ENCODE results near the gene DLG2. TPM values are rescaled to one million over a fixed set of nuclear protein-coding genes. Genes with fewer than 3 reads are reported as not detected.

Gene DLG2
- total RNA-seq, 4 donors from 2014 or later, result 2.9 to 30.2 (median 22.6) TPM

DNA sequence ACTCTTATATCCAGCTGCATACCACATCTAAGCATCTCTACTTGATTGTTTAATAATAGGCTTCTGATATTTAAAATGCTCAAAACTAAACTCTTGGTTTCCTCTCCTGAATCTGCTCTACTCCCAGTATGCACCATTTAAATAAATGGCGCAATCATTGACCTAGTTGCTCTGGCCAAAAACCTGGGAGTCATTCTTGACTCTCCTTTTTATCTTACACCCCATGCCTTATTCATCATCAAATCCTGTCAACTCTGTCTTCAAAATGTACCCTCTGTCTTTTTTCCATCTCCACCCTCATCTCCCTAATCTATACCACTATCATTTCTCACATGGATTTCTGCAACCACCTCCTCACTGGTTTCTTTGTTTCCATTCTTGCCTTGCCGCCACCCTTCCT, 1941.4 kb downstream of the DLG2 start:
- Histone ChIP-seq H3K4me1 (no peaks in the 10 kb centered on the region), H3K36me3 (no peaks in the 10 kb centered on the region), H3K4me3 (no peak overlapping the region), H3K9me3 (no peaks in the 10 kb centered on the region), H3K27me3 (no peaks in the 10 kb centered on the region), H3K27ac (no peak overlapping the region)
- DNase-seq, result no peak
- TF ChIP-seq, protein P1, sequence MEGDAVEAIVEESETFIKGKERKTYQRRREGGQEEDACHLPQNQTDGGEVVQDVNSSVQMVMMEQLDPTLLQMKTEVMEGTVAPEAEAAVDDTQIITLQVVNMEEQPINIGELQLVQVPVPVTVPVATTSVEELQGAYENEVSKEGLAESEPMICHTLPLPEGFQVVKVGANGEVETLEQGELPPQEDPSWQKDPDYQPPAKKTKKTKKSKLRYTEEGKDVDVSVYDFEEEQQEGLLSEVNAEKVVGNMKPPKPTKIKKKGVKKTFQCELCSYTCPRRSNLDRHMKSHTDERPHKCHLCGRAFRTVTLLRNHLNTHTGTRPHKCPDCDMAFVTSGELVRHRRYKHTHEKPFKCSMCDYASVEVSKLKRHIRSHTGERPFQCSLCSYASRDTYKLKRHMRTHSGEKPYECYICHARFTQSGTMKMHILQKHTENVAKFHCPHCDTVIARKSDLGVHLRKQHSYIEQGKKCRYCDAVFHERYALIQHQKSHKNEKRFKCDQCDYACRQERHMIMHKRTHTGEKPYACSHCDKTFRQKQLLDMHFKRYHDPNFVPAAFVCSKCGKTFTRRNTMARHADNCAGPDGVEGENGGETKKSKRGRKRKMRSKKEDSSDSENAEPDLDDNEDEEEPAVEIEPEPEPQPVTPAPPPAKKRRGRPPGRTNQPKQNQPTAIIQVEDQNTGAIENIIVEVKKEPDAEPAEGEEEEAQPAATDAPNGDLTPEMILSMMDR (IDR thresholded peaks at IDR 0.05), result no peak
- no peak for TF ChIP-seq POLR2A (IDR thresholded peaks at IDR 0.05)
- intact Hi-C loops (cut with DNase I; ENCODE audit: low total_unique reads), result no loop called here

DNA sequence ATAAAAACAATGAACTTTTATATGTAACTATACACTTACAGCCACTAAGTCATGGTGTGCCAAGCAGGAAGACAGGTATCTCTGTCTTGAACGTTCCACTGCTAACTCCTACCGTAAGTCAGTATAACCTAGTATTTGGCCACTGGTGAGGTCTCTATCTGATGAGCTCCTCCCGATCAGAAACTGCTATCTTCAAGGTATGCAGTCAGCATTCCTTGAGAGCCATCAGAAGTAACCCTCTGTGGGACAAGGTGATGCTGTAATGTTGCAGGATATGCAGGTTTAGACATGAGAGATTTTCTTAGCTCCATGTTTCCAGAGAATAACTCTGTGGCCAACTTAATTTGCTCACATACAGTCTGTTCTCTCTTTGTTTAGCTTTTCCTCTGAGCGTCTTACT, 1943.1 kb downstream of the DLG2 start:
- no peaks in the 10 kb centered on the region for H3K27me3 ChIP-seq
- H3K36me3 ChIP-seq, result no peaks in the 10 kb centered on the region
- H3K27ac ChIP-seq, result no peak overlapping the region
- no peak overlapping the region for H3K4me3 ChIP-seq
- no peaks in the 10 kb centered on the region for H3K9me3 ChIP-seq
- no peak for TF ChIP-seq POLR2A (IDR thresholded peaks at IDR 0.05)
- TF ChIP-seq, protein P1 (IDR thresholded peaks at IDR 0.05), result no peak
- no peak for DNase-seq
- intact Hi-C loops (cut with DNase I; ENCODE audit: low total_unique reads), result no loop called here
- H3K4me1 ChIP-seq, result no peaks in the 10 kb centered on the region

DNA sequence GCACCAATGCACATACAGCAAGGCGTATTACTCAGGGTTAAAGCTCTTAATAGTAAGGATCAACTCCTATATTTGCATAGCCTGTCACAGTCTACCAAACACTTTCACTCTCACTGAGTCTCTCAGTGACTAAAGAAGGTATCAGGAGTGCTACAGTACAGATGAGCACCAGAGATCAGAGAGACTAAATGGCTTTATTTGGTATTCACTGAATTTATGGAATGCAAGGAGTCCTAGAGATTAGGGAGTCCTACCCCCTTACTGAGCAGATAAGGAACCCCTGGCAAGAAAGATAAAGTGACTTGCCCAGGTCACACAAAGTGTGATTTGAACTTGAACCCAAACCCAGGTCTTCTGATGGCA, 1944.6 kb downstream of the DLG2 start:
- no peaks in the 10 kb centered on the region for H3K4me1 ChIP-seq
- intact Hi-C loops (cut with DNase I; ENCODE audit: low total_unique reads), result no loop called here
- no peak overlapping the region for H3K27ac ChIP-seq

DNA sequence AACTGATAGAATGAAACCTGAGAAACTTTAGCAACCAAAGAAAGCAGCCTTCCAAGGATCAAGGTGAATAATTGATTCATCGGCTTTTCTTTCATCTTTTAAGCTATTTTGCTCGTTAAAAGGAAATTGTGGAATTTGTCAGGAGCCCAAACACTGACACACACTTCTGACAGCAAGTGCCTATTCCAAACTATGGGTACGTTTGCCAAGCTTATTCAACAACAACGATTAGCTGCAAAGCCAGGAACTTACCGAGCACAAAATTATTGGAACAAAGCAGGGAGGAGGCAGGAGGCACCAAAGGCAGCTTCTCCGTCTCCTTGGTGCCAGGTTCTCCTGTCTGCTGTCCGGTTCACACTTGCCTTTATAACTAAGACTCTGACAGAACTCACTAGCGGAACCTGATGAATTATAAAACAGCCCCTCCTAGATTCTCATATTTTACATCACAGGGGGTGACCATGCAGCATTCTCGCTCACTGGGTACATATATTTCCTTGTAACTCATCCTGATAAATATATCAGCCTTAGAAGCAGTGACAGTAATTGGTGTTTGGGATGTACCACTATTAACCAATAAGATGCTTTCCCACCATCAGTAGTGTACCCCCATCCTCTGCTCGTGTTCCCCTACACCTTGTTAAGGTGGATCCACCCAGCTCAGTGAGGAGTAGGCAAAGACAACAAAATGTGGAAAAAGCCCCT, 1945.1 kb downstream of the DLG2 start:
- Histone ChIP-seq H3K9me3 (no peaks in the 10 kb centered on the region), H3K27me3 (no peaks in the 10 kb centered on the region), H3K27ac (no peak overlapping the region), H3K4me3 (peak overlapping the region in 1 of 2 donors; percentile 3), H3K4me1 (no peaks in the 10 kb centered on the region), H3K36me3 (no peaks in the 10 kb centered on the region)
- DNase-seq, result no peak
- TF ChIP-seq, protein P1 (IDR thresholded peaks at IDR 0.05), result no peak
- TF ChIP-seq POLR2A (IDR thresholded peaks at IDR 0.05), result no peak
- intact Hi-C loops (cut with DNase I; ENCODE audit: low total_unique reads), result no loop called here

More for the DNA sequence above, 1944.6 kb downstream of the DLG2 start:
- Histone ChIP-seq H3K27me3 (no peaks in the 10 kb centered on the region), H3K36me3 (no peaks in the 10 kb centered on the region), H3K4me3 (no peak overlapping the region), H3K9me3 (no peaks in the 10 kb centered on the region)
- no peak for DNase-seq
- TF ChIP-seq, protein P1 (IDR thresholded peaks at IDR 0.05), result no peak
- no peak for TF ChIP-seq POLR2A (IDR thresholded peaks at IDR 0.05)

DNA sequence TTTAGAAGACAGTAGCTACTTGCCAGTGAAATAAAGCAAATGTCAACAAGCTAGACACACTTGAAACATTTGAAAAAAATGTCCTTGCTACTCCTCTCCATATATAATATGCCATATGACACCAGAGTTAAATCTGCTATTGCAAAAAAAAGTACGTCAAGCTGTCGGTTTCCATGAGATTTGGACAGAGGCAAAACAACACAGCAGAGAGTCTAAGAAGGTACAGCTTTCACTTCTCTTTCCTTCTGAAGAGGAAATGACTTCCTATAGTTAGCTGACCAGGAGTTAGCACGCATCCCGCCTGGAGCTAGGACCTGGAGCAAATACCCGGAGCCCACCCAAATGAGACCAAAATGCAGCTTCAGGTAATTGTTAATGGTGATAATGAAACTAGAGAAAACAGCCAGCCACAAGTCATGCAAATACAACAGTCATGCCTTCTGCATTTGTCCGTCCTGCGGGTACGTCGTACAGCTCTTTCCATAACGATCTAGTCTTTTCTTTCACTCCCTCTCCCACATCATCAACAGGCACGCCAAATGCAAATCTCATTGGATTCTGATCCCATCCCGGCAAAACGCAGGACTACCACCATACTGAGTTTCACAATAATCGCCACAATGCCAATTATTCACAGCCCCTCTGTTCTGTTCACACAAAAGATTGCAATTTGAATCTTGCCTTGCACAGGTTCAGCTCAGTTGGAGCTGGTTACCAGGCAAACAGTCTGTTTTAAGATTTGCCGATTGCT, 1945.9 kb downstream of the DLG2 start:
- H3K36me3 ChIP-seq, result no peaks in the 10 kb centered on the region
- H3K27me3 ChIP-seq, result no peaks in the 10 kb centered on the region
- TF ChIP-seq, protein P1 (IDR thresholded peaks at IDR 0.05), result no peak
- no peak for TF ChIP-seq POLR2A (IDR thresholded peaks at IDR 0.05)
- H3K27ac ChIP-seq, result no peak overlapping the region
- no peak for DNase-seq
- H3K9me3 ChIP-seq, result no peaks in the 10 kb centered on the region
- H3K4me1 ChIP-seq, result no peaks in the 10 kb centered on the region
- intact Hi-C loops (cut with DNase I; ENCODE audit: low total_unique reads), result no loop called here
- H3K4me3 ChIP-seq, result peak overlapping the region; percentile 3 to 15

Data from uterus (tissue), 4 donors.